IMR-90 (cell line): ENCODE results near the gene ADIRF. TPM values are rescaled to one million over a fixed set of nuclear protein-coding genes. Genes with fewer than 3 reads are reported as not detected.
A peak's percentile ranks its signal among the peaks of the same experiment; 100 is the strongest.
"Not testable (repeated sequence)": the region's sequence is repeated elsewhere in the genome, so short reads cannot be mapped to it uniquely, and the experiment has no call there.

Experiments
- ATAC-seq: fragments of 200-7000 bp; cut with Tn5 transposase; 2 replicates; pipeline ENCODE4 v1.9.1; 2020; ENCODE audit warnings: low read depth, mild to moderate bottlenecking, moderate library complexity
- BruUV-seq: library from RNA; stranded (reverse); fragments of 400-500 nt; replicated peaks from 2 replicates; lab custom pipeline; 2021; lab: Mats Ljungman, UMichigan
- CTCF ChIA-PET: fragments of 300-600 bp; formaldehyde crosslinking; extraction: SDS; loops from one replicate; lab custom pipeline; 2021; ENCODE audit warnings: antibody characterized with exemption; lab: Yijun Ruan, JAX
- POLR2A ChIA-PET: fragments of 300-600 bp; sonication (Branson Sonifier 250); formaldehyde crosslinking; loops from one replicate; lab custom pipeline; 2022; ENCODE audit warnings: antibody characterized with exemption; ENCODE audit not compliant: unreplicated experiment; lab: Charles Lee
- DNase-seq: peaks from one replicate; pipeline ENCODE4 v3.0.0; 2013
- H2AFZ ChIP-seq: replicated peaks from 2 replicates; pipeline ENCODE3; 2013; ENCODE audit warnings: low read length, mild to moderate bottlenecking; ENCODE audit not compliant: poor library complexity
- H2AK5ac ChIP-seq: 2 replicates; pipeline ENCODE4 v1.6.1; 2013; ENCODE audit warnings: low read depth, low read length, inconsistent platforms
- H2AK9ac ChIP-seq: replicated peaks from 2 replicates; pipeline ENCODE3; 2013; ENCODE audit warnings: mild to moderate bottlenecking, low read depth, low read length, moderate library complexity; ENCODE audit not compliant: poor library complexity
- H2BK120ac ChIP-seq: 2 replicates; pipeline ENCODE4 v1.6.1; 2013; ENCODE audit warnings: low read depth, low read length, inconsistent platforms
- H2BK15ac ChIP-seq: 3 replicates; pipeline ENCODE4 v1.6.1; 2013; ENCODE audit warnings: low read depth, low read length, inconsistent platforms
- H2BK20ac ChIP-seq: 2 replicates; pipeline ENCODE4 v1.6.1; 2013; ENCODE audit warnings: low read depth, mild to moderate bottlenecking, inconsistent platforms, low read length, moderate library complexity
- H2BK5ac ChIP-seq: 2 replicates; pipeline ENCODE4 v1.6.1; 2013; ENCODE audit warnings: mild to moderate bottlenecking, low read depth, low read length, inconsistent platforms; ENCODE audit not compliant: poor library complexity, severe bottlenecking
- H3K14ac ChIP-seq: replicated peaks from 2 replicates; pipeline ENCODE4 v1.6.1; 2013; ENCODE audit warnings: low read depth, low read length, inconsistent platforms
- H3K18ac ChIP-seq: 2 replicates; pipeline ENCODE4 v1.6.1; 2013; ENCODE audit warnings: low read depth, low read length, control low read depth
- H3K23ac ChIP-seq: 2 replicates; pipeline ENCODE4 v1.6.1; 2013; ENCODE audit warnings: low read depth, low read length, inconsistent platforms
- H3K27ac ChIP-seq: 2 replicates; pipeline ENCODE4 v1.5.1; 2013; ENCODE audit warnings: mild to moderate bottlenecking, control low read depth, low read length; ENCODE audit not compliant: insufficient read depth
- H3K27me3 ChIP-seq: 2 replicates; pipeline ENCODE4 v1.6.1; 2013; ENCODE audit warnings: low read length; ENCODE audit not compliant: control insufficient read depth, insufficient read depth
- H3K36me3 ChIP-seq: 2 replicates; pipeline ENCODE4 v1.6.1; 2013; ENCODE audit warnings: low read length, mixed read lengths; ENCODE audit not compliant: control insufficient read depth, insufficient read depth
- H3K4ac ChIP-seq: 2 replicates; pipeline ENCODE4 v1.6.1; 2013; ENCODE audit warnings: low read depth, low read length, inconsistent platforms
- H3K4me1 ChIP-seq: 2 replicates; pipeline ENCODE4 v1.6.1; 2013; ENCODE audit warnings: low read length, mixed read lengths; ENCODE audit not compliant: control insufficient read depth, insufficient read depth
- H3K4me2 ChIP-seq: 2 replicates; pipeline ENCODE4 v1.6.1; 2013; ENCODE audit warnings: low read depth, mild to moderate bottlenecking, control low read depth, low read length, moderate library complexity
- H3K4me3 ChIP-seq: 2 replicates; pipeline ENCODE4 v1.5.1; 2013; ENCODE audit warnings: low read depth, mild to moderate bottlenecking, control low read depth, low read length, moderate library complexity; ENCODE audit not compliant: insufficient read depth
- H3K56ac ChIP-seq: 2 replicates; pipeline ENCODE4 v1.6.1; 2013; ENCODE audit warnings: low read length, inconsistent platforms; ENCODE audit not compliant: insufficient read depth; ENCODE audit errors: extremely low read depth
- H3K79me1 ChIP-seq, 2 experiments: 2 replicates each; pipeline ENCODE4 v1.6.1; 2013; ENCODE audit warnings: low read length in 2 of 2, inconsistent platforms in 1 of 2, low read depth in 1 of 2
- H3K9ac ChIP-seq: 2 replicates; pipeline ENCODE4 v1.6.1; 2013; ENCODE audit warnings: low read depth, low read length, control low read depth
- H3K9me1 ChIP-seq: 2 replicates; pipeline ENCODE4 v1.6.1; 2013; ENCODE audit warnings: low read length, inconsistent platforms; ENCODE audit not compliant: insufficient read depth
- H3K9me3 ChIP-seq: 2 replicates; pipeline ENCODE4 v1.6.1; 2013; ENCODE audit warnings: low read length; ENCODE audit not compliant: control insufficient read depth, insufficient read depth
- H4K20me1 ChIP-seq: 2 replicates; pipeline ENCODE4 v1.6.1; 2013; ENCODE audit warnings: low read length, inconsistent platforms; ENCODE audit not compliant: insufficient read depth
- H4K5ac ChIP-seq: 2 replicates; pipeline ENCODE4 v1.6.1; 2013; ENCODE audit warnings: mild to moderate bottlenecking, low read depth, low read length, control low read depth
- H4K8ac ChIP-seq, 2 experiments: 2 replicates each; pipeline ENCODE4 v1.6.1; 2013; ENCODE audit warnings: low read depth in 2 of 2, low read length in 2 of 2, control low read depth in 1 of 2, inconsistent platforms in 1 of 2
- H4K91ac ChIP-seq: 2 replicates; pipeline ENCODE4 v1.6.1; 2013; ENCODE audit warnings: low read depth, low read length, inconsistent platforms; ENCODE audit not compliant: insufficient read depth
- WGBS, 2 experiments: methylation state at CpG; one replicate each; pipeline versions ENCODE4 v1.1.5 to v1.1.7; 2013; ENCODE audit warnings: missing lambda C conversion rate in 2 of 2; ENCODE audit not compliant: insufficient read length in 1 of 2; ENCODE audit errors: extremely low coverage in 2 of 2; 5-methylcytosine and 5-hydroxymethylcytosine counted together
- dilution Hi-C: fragments of 300-500 bp; cut with HindIII; formaldehyde crosslinking; loops from one replicate; pipeline ENCODE4 v1.14.3; 2018; ENCODE audit warnings: low sequenced_read_pairs; ENCODE audit not compliant: unreplicated experiment
- in situ Hi-C: fragments of 300-500 bp; cut with MboI; formaldehyde crosslinking; loops from 3 replicates; pipeline ENCODE4 v1.14.3; 2019; ENCODE audit warnings: low sequenced_read_pairs, inconsistent platforms, mixed read lengths
- intact Hi-C: fragments of 100-400 bp; cut with micrococcal nuclease; formaldehyde crosslinking; loops from 2 replicates; pipeline ENCODE4 v1.10.0; 2022
- polyA plus RNA-seq, 3 experiments: library from polyadenylated mRNA; depleted of rRNA; stranded (reverse); fragments of >200 nt; gene quantifications; 2 replicates each; pipeline ENCODE4 v1.2.3, GENCODE V29; 2012; ENCODE audit warnings: low replicate concordance in 1 of 3
- total RNA-seq: library from RNA; depleted of rRNA; stranded (reverse); fragments of >200 nt; gene quantifications from 2 replicates; pipeline ENCODE4 v1.2.3, GENCODE V29; 2012

The ADIRF gene
- total and polyA plus RNA-seq, 2 of the 4 experiments (the other 2 are of a cell fraction): 2.3 to 7.2 TPM

GRCh38 chr10:87018127-87018526 lies 49.8 kb downstream of the ADIRF start:
- 30% methylated on average over 2 of the region's 6 CpGs; no CpG with 5 or more reads in 1 of the 2 experiments for WGBS, 2 experiments
- H4K91ac ChIP-seq, H3K27me3 ChIP-seq, H3K23ac ChIP-seq, H2BK5ac ChIP-seq, H4K8ac ChIP-seq, H4K20me1 ChIP-seq, H3K56ac ChIP-seq, H3K79me1 ChIP-seq, in situ Hi-C loops, H2AFZ ChIP-seq, H2BK15ac ChIP-seq, H3K36me3 ChIP-seq, ATAC-seq, H3K4ac ChIP-seq, H3K9ac ChIP-seq, H3K9me1 ChIP-seq, H2BK120ac ChIP-seq, H3K4me1 ChIP-seq, H2AK9ac ChIP-seq, H3K4me3 ChIP-seq, H3K9me3 ChIP-seq, H3K18ac ChIP-seq, H4K5ac ChIP-seq, H3K4me2 ChIP-seq, POLR2A ChIA-PET, DNase-seq, BruUV-seq, H3K14ac ChIP-seq, intact Hi-C loops, dilution Hi-C loops, H3K27ac ChIP-seq, CTCF ChIA-PET: not testable (repeated sequence)
- Histone ChIP-seq H2BK20ac (0 out of 2 replicates have a peak overlapping the region, but pooled peaks have one; percentile 45), H2AK5ac (peak overlapping the region; percentile 50; the same call in 1 of the 2 replicates)

GRCh38 chr10:87019066-87019465 lies 50.8 kb downstream of the ADIRF start:
- BruUV-seq, H3K9me1 ChIP-seq, H2BK5ac ChIP-seq, dilution Hi-C loops, H3K4me3 ChIP-seq, H2AFZ ChIP-seq, H3K36me3 ChIP-seq, H2AK9ac ChIP-seq, DNase-seq, H3K23ac ChIP-seq, H2AK5ac ChIP-seq, H3K4ac ChIP-seq, intact Hi-C loops, H2BK20ac ChIP-seq, H3K4me2 ChIP-seq, H4K5ac ChIP-seq, H4K20me1 ChIP-seq, CTCF ChIA-PET, H3K9ac ChIP-seq, in situ Hi-C loops, H2BK120ac ChIP-seq, H3K18ac ChIP-seq, H4K91ac ChIP-seq, H2BK15ac ChIP-seq, H3K9me3 ChIP-seq, H3K27ac ChIP-seq, H3K56ac ChIP-seq, ATAC-seq, H3K79me1 ChIP-seq, H3K4me1 ChIP-seq, POLR2A ChIA-PET, H3K27me3 ChIP-seq, H4K8ac ChIP-seq, H3K14ac ChIP-seq: not testable (repeated sequence)
- WGBS, 2 experiments: no CpG with 5 or more reads among the region's 6 CpGs
